Measurements from ENCODE around the gene MMP24.

DNA sequence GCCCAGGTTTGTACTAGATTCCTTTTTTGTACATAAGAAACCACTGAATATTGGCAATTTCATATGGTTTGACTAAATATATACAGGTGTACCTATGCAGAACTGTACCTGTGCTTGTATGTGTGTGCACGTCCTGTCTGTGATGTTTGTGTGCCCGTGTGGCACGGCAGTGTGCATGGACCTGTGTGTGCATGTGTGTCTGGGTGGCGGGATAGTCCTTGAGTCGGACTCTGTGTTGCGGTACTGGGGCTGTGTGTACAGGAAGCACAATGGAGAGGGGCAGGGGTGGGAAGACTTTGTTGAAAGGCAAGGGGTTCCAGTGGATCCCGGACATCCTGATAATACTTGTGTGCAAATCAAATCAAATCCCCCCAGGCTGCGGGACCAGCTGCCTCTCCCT, 69.2 kb downstream of the MMP24 start:
- TF ChIP-seq, protein P1, sequence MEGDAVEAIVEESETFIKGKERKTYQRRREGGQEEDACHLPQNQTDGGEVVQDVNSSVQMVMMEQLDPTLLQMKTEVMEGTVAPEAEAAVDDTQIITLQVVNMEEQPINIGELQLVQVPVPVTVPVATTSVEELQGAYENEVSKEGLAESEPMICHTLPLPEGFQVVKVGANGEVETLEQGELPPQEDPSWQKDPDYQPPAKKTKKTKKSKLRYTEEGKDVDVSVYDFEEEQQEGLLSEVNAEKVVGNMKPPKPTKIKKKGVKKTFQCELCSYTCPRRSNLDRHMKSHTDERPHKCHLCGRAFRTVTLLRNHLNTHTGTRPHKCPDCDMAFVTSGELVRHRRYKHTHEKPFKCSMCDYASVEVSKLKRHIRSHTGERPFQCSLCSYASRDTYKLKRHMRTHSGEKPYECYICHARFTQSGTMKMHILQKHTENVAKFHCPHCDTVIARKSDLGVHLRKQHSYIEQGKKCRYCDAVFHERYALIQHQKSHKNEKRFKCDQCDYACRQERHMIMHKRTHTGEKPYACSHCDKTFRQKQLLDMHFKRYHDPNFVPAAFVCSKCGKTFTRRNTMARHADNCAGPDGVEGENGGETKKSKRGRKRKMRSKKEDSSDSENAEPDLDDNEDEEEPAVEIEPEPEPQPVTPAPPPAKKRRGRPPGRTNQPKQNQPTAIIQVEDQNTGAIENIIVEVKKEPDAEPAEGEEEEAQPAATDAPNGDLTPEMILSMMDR (IDR thresholded peaks at IDR 0.05; ENCODE audit: low read length), result no peak
- no peak for TF ChIP-seq EZH2 (IDR thresholded peaks at IDR 0.05; ENCODE audit: borderline replicate concordance, low read length)

Measured in OCI-LY1 (cell line).